Erythroblast (primary cell): ENCODE results near the gene MAP7D2.
"Not testable (repeated sequence)": the region's sequence is repeated elsewhere in the genome, so short reads cannot be mapped to it uniquely, and the experiment has no call there.

ENCODE experiments used
- DNase-seq, 2 experiments: peaks; one replicate each; lab custom pipeline; 2025; lab: John Stamatoyannopoulos, UW
- GATA1 ChIP-seq: IDR thresholded peaks from 2 replicates; pipeline ENCODE4 v1.6.1; 2011; ENCODE audit warnings: low read depth, mild to moderate bottlenecking, control low read depth, low read length, moderate library complexity
- POLR2A ChIP-seq: IDR thresholded peaks from 2 replicates; pipeline ENCODE4 v1.6.1; 2011; ENCODE audit warnings: mild to moderate bottlenecking, low read length

Gene MAP7D2

DNA sequence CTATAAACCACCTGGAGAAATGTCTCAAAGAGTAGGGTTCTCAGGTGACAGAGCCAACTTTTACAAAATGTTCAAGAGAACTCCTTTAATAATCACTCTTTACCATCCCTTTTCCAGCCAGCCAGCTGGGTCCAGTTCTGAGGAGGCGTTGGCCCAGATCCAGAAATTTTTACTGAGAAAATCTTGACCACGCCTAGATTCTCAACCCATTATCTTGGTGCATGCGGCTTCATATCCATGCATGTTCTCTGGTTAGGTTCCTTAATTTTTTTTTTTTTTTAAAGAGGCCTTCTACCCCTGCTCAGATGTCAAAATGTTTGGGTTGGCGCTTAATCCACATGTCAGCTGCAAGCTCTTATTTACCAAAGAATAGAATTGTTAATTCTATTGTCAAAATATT, 12.0 kb upstream of the MAP7D2 start:
- TF ChIP-seq GATA1 = no peak
- DNase-seq = peak; percentile 75 to 82

DNA sequence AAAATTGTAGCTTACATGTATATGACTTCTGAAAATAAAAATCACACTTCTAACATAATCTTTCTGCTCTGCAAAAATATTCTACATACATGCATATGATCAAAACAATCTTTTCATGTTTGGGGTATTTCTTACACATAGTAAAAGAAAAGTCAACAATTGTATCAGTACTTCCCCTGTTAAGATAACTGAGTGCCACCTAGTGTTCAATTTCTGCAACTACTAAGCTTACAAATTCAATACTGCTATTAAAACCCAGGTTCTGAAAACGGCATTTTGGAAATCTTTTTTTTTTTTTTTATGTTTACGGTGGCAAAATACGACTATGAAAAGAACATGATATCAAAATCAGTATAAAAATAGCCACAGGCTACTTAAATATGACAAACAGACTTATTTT, 10.7 kb upstream of the MAP7D2 start:
- peak in 1 of 2 experiments; percentile 1 for DNase-seq

DNA sequence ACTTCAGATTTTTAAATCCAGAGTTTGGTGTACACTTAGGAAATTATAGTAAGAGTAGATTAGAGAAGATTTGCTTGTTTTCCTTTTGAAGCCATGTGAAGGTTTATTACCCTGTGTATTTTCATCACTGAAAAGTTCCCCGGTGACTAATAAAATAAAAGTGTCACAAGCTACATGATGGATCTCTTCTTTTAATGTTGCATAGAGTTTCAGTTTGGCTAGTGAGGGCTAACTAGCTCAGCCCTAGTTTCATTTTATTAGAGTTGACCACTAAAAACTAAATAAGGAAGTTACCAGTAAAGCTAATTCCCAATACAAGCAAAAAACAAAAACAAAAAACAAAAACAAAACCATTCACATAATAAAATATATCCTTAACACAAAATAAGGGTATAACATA, 10.1 kb upstream of the MAP7D2 start:
- not testable (repeated sequence) for DNase-seq

DNA sequence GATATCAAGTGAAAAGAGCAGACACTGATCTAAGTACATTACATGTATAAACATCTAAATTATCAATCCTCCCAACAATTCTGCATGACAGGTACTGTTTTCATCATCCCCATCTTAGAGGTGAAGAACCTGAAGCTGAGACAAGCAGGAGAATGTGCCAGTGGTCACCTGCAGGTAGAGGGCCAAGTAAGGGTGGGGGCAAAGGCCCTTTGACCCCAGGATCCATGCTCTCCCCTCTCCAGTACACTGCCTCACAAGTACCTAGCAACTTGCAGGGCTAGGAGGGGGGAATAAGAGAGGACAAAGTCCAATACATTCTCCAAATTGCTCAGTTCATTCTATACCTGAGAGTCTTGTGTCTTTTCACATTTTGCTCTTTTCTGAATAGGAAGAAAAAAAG, 8.3 kb upstream of the MAP7D2 start:
- no peak for TF ChIP-seq POLR2A
- TF ChIP-seq GATA1 = no peak
- no peak for DNase-seq

DNA sequence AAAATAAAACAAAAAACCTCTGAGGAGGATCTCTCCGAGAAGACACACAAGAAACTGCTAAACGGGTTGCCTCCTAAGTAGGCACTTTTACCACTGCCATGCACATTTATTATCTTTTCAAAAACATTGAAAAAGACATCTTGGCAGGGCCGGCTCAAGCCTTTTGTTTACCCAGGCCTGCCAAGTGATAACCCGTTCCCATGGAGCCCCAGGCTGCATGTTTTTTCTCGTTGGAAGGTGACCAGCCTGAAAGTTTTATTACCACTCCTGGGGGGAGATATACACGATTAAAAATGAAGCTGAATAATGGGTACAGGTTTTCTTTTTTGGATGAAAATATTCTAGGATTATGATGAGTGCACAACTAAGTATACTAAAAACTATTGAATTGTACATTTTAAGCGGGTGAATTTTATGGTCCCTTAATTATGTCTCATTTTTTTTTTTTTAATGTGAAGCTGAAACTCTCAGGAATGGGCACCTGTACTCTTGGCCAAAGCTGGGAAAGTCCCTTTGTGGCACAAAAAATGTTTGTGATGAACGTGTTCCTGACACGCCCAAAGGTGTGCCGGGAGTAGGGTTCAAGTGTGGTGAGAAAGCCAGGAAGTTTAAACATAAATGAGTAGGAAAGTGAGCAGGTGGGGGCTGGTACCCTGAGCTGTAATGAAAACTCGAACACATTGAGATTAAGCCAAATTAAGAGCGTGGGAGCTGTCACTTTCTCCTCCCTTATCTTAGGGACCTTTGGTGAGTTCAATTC, 1.5 kb upstream of the MAP7D2 start:
- TF ChIP-seq POLR2A (no peak), GATA1 (no peak)
- peak in 1 of 2 experiments; percentile 7 for DNase-seq

GRCh38 chrX:20116087-20116576, 575 bp downstream of the MAP7D2 start:
- no peak for DNase-seq
- TF ChIP-seq GATA1 (no peak), POLR2A (no peak)

- DNase-seq = no peak
- no peak for TF ChIP-seq POLR2A
- TF ChIP-seq GATA1 = no peak
Measured at GRCh38 chrX:20112022-20112774, 4.5 kb downstream of the MAP7D2 start.

DNA sequence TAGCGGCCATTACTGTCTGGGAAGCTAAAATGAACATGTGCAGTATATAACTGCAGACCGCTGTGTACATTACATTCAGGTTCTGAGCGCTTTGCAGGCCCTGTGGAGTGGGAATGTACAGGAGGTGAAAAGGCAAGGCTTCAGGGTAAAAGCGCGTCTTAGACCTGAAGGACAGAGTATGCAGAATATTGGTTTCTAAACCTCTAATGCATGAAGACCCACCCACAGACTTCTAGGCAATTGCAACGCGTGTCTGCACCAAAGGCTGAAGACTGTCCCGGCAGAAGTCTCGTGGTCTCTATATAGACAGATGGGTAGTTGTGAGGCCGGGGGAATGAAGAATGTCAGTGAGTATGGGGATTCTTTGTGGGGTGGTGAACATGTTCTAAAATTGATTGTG, 5.4 kb downstream of the MAP7D2 start:
- TF ChIP-seq POLR2A (no peak), GATA1 (no peak)
- DNase-seq = no peak

DNA sequence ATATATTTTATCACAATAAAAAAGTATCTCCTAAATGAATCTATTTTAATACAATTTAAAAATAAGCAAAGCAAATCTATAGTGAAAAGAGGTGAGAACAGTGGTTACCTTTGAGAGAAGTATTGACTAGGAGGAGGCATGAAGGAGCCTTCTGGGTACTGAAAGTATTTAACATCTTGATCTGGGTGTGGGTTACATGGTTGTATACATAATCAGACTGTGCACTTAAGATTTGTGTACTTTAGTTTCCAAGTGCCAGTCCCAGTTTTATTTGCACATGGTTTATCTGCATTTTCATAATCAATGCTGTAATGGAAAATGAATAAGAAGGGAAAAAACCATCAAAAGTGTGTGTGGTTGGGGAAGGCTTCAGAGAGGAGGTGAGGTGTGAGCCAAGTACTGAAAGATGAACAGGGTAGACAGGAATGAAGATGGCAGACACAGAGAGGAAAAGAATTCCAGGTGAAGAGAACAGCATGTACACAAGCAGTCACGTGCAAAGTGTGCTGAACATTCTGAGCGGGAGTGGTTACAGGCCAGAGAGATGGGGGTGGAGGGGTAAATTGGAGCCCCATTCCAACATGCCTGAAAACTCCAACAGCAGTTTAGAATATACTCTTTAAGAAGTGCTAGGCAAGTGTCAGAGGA, 14.6 kb downstream of the MAP7D2 start:
- DNase-seq = no peak
- TF ChIP-seq GATA1 (no peak), POLR2A (no peak)

DNA sequence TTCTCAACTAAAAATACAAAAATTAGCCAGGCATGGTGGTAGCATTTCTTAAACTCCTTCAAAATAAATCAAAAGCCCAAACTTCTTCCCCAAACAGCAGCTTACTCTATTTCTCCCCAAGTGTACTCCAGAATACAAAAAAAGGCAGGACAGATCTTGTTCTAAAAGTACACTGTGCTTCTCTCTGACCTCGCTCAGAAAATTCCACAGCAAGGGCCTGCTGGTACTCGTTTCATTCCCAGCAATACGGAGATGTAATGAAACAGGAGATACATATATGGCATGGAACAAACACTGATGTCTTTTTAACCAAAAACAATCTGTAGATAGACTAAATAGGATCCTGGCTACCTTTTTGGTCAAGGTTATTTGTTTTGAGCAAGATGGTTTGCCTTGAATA, 25.2 kb downstream of the MAP7D2 start:
- TF ChIP-seq GATA1 = no peak
- TF ChIP-seq POLR2A = no peak
- DNase-seq = no peak

GRCh38 chrX:20089845-20090244, 26.9 kb downstream of the MAP7D2 start:
- TF ChIP-seq GATA1 = no peak
- no peak for TF ChIP-seq POLR2A
- DNase-seq = no peak

GRCh38 chrX:20080277-20080676, 36.4 kb downstream of the MAP7D2 start:
- no peak for TF ChIP-seq POLR2A
- TF ChIP-seq GATA1 = no peak

GRCh38 chrX:20071511-20072079, 45.1 kb downstream of the MAP7D2 start:
- no peak for DNase-seq
- TF ChIP-seq POLR2A (no peak), GATA1 (no peak)

More at GRCh38 chrX:20080277-20080676, 36.4 kb downstream of the MAP7D2 start:
- no peak for DNase-seq
